Caco-2 (cell line): ENCODE results near the gene EEIG2. TPM values are rescaled to one million over a fixed set of nuclear protein-coding genes. Genes with fewer than 3 reads are reported as not detected.

ENCODE experiments used
- BruUV-seq: library from RNA; stranded (reverse); fragments of 400-500 nt; replicated peaks from 2 replicates; lab custom pipeline; 2021; lab: Mats Ljungman, UMichigan
- CTCF ChIA-PET: fragments of 300-600 bp; sonication (Branson Sonifier 250); formaldehyde crosslinking; loops from one replicate; lab custom pipeline; 2022; ENCODE audit warnings: antibody characterized with exemption; lab: Charles Lee
- POLR2A ChIA-PET: fragments of 300-600 bp; sonication (Branson Sonifier 250); formaldehyde crosslinking; loops from one replicate; lab custom pipeline; 2022; ENCODE audit warnings: antibody characterized with exemption; lab: Charles Lee
- DNase-seq, 2 experiments: peaks; one replicate each; pipeline versions ENCODE4 v3.0.0 to v3.0.0-alpha.2; 2020 to 2022
- H3K27me3 ChIP-seq: replicated peaks from 2 replicates; pipeline ENCODE4 v1.6.0; 2011; ENCODE audit warnings: low read length; ENCODE audit not compliant: control insufficient read depth, insufficient read depth
- H3K36me3 ChIP-seq: 2 replicates; pipeline ENCODE4 v1.5.1; 2011; ENCODE audit warnings: low read length; ENCODE audit not compliant: control insufficient read depth, insufficient read depth
- H3K4me1 ChIP-seq: fragments of 250-450 bp; sonication (Bioruptor Pico); 2 replicates; pipeline ENCODE4 v1.5.1; 2020; ENCODE audit warnings: mild to moderate bottlenecking
- H3K4me3 ChIP-seq: 2 replicates; pipeline ENCODE4 v1.5.1; 2011; ENCODE audit warnings: low read depth, mild to moderate bottlenecking, control low read depth, low read length
- H3K9me3 ChIP-seq: fragments of 250-450 bp; sonication (Bioruptor Pico); 2 replicates; pipeline ENCODE4 v1.5.1; 2020; ENCODE audit warnings: mild to moderate bottlenecking, moderate library complexity
- H3K27ac Mint-ChIP-seq: one replicate; pipeline ENCODE4 v1.8.0; 2022; ENCODE audit warnings: mixed read lengths; ENCODE audit not compliant: unreplicated experiment
- H3K27me3 Mint-ChIP-seq: one replicate; pipeline ENCODE4 v1.8.0; 2022; ENCODE audit warnings: mixed read lengths; ENCODE audit not compliant: insufficient read depth, unreplicated experiment
- H3K36me3 Mint-ChIP-seq: one replicate; pipeline ENCODE4 v1.8.0; 2022; ENCODE audit warnings: mild to moderate bottlenecking, mixed read lengths; ENCODE audit not compliant: insufficient read depth, unreplicated experiment
- H3K4me1 Mint-ChIP-seq: one replicate; pipeline ENCODE4 v1.8.0; 2022; ENCODE audit warnings: low read depth, mixed read lengths; ENCODE audit not compliant: unreplicated experiment
- H3K4me3 Mint-ChIP-seq: one replicate; pipeline ENCODE4 v1.8.0; 2022; ENCODE audit warnings: mild to moderate bottlenecking, moderate library complexity, mixed read lengths; ENCODE audit not compliant: unreplicated experiment
- H3K9me3 Mint-ChIP-seq: one replicate; pipeline ENCODE4 v1.8.0; 2022; ENCODE audit warnings: mixed read lengths; ENCODE audit not compliant: unreplicated experiment
- intact Hi-C: fragments of 100-400 bp; cut with micrococcal nuclease; formaldehyde crosslinking; loops from one replicate; pipeline ENCODE4 v1.10.0; 2022; ENCODE audit not compliant: unreplicated experiment
- total RNA-seq: library from RNA; stranded (reverse); gene quantifications from 2 replicates; pipeline ENCODE4 v1.2.3, GENCODE V29; 2022
- TF ChIP-seq, protein P1 (sequence below), 2 experiments: fragments of 200-600 bp in 1 of 2; IDR thresholded peaks; 1 replicate in 1 of 2; 2 replicates in 1 of 2; pipeline versions ENCODE4 v1.5.1 to v1.8.0; 2011 to 2022; ENCODE audit warnings: antibody characterized with exemption in 1 of 2, control low read depth in 1 of 2, inconsistent platforms in 1 of 2, low read depth in 1 of 2, low read length in 1 of 2, mild to moderate bottlenecking in 1 of 2, moderate library complexity in 1 of 2; ENCODE audit not compliant: insufficient read depth in 1 of 2, severe bottlenecking in 1 of 2, unreplicated experiment in 1 of 2

EEIG2 gene
- total RNA-seq, 1 experiment from 2014 or later = 3.1 TPM

DNA sequence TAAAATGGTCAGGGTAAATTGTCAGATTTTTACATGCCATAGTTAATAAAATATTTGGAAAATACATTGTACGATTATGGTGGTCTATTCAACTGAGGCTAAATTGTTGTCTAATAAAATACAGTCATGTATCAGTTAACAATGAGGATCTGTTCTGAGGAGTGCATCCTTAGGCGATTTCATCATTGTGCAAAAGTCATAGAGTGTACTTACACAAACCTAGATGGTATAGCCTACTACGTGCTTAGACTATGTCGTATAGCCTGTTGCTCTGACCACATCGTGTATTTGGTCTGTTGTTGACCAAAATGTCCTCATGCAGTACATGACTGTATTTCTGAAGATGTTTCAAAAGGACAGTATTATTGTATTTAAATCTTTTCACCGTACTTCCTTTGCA, 5.2 kb downstream of the EEIG2 start:
- Mint-ChIP-seq H3K4me1 (peaks cover 5% of the 10 kb centered on the region), H3K27me3 (no peaks in the 10 kb centered on the region), H3K27ac (no peak overlapping the region), H3K36me3 (no peaks in the 10 kb centered on the region), H3K4me3 (no peak overlapping the region), H3K9me3 (no peaks in the 10 kb centered on the region)
- ChIA-PET POLR2A (no interaction called here), CTCF (interaction anchor here (1.0 kb wide), 1 partner anchor 78 kb away, joined by 4 read pairs; no protein-coding TSS in a partner anchor)
- no peaks in the 10 kb centered on the region for H3K27me3 ChIP-seq
- H3K36me3 ChIP-seq = no peaks in the 10 kb centered on the region
- no TSS peak for BruUV-seq
- intact Hi-C loops = no loop called here
- no peak overlapping the region for H3K4me3 ChIP-seq
- no peaks in the 10 kb centered on the region for H3K4me1 ChIP-seq
- TF ChIP-seq, protein P1, sequence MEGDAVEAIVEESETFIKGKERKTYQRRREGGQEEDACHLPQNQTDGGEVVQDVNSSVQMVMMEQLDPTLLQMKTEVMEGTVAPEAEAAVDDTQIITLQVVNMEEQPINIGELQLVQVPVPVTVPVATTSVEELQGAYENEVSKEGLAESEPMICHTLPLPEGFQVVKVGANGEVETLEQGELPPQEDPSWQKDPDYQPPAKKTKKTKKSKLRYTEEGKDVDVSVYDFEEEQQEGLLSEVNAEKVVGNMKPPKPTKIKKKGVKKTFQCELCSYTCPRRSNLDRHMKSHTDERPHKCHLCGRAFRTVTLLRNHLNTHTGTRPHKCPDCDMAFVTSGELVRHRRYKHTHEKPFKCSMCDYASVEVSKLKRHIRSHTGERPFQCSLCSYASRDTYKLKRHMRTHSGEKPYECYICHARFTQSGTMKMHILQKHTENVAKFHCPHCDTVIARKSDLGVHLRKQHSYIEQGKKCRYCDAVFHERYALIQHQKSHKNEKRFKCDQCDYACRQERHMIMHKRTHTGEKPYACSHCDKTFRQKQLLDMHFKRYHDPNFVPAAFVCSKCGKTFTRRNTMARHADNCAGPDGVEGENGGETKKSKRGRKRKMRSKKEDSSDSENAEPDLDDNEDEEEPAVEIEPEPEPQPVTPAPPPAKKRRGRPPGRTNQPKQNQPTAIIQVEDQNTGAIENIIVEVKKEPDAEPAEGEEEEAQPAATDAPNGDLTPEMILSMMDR (IDR thresholded peaks at IDR 0.05; ENCODE audit: insufficient read depth in 1 of 2, low read depth in 1 of 2, low read length in 1 of 2, severe bottlenecking in 1 of 2, unreplicated experiment in 1 of 2) = no peak
- no peaks in the 10 kb centered on the region for H3K9me3 ChIP-seq
- no peak for DNase-seq

DNA sequence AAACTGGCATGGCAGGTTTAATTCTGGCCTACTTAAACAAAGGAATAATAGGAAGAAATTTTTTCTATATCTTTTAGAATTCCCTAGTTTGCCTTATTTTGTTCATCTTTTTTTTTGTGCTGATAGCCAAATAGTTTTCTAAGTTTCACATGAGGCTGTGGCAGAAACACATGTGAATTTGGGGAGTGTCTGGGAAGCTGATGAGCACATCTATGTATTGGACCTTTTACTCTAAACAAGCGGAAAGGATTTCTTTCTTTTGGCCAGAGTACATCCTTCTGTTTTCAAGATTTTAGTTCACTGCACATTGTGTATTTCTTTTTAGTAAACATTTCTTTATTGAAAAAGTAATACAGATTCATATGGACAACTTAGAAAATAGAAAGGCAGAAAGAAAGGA, 5.6 kb downstream of the EEIG2 start:
- peaks cover 5% of the 10 kb centered on the region for H3K4me1 Mint-ChIP-seq
- H3K27me3 Mint-ChIP-seq = no peaks in the 10 kb centered on the region
- POLR2A ChIA-PET = no interaction called here
- Histone ChIP-seq H3K36me3 (no peaks in the 10 kb centered on the region), H3K27me3 (no peaks in the 10 kb centered on the region), H3K9me3 (no peaks in the 10 kb centered on the region), H3K4me3 (no peak overlapping the region), H3K4me1 (no peaks in the 10 kb centered on the region)
- CTCF ChIA-PET = interaction anchor here (1.0 kb wide), 1 partner anchor 78 kb away, joined by 4 read pairs; no protein-coding TSS in a partner anchor
- H3K9me3 Mint-ChIP-seq = no peaks in the 10 kb centered on the region
- BruUV-seq = no TSS peak
- TF ChIP-seq, protein P1 (IDR thresholded peaks at IDR 0.05; ENCODE audit: insufficient read depth in 1 of 2, low read depth in 1 of 2, low read length in 1 of 2, severe bottlenecking in 1 of 2, unreplicated experiment in 1 of 2) = no peak
- no peak for DNase-seq
- intact Hi-C loops = no loop called here
- no peaks in the 10 kb centered on the region for H3K36me3 Mint-ChIP-seq
- H3K4me3 Mint-ChIP-seq = no peak overlapping the region
- no peak overlapping the region for H3K27ac Mint-ChIP-seq

- H3K4me3 Mint-ChIP-seq = no peak overlapping the region
- no peaks in the 10 kb centered on the region for H3K36me3 ChIP-seq
- DNase-seq = no peak
- TF ChIP-seq, protein P1 (IDR thresholded peaks at IDR 0.05; ENCODE audit: insufficient read depth in 1 of 2, low read depth in 1 of 2, low read length in 1 of 2, severe bottlenecking in 1 of 2, unreplicated experiment in 1 of 2) = no peak
- intact Hi-C loops = no loop called here
- H3K27me3 Mint-ChIP-seq = no peaks in the 10 kb centered on the region
- H3K9me3 Mint-ChIP-seq = no peaks in the 10 kb centered on the region
- no peak overlapping the region for H3K27ac Mint-ChIP-seq
- H3K4me1 ChIP-seq = no peaks in the 10 kb centered on the region
- no peaks in the 10 kb centered on the region for H3K27me3 ChIP-seq
- H3K9me3 ChIP-seq = no peaks in the 10 kb centered on the region
- no TSS peak for BruUV-seq
- no peak overlapping the region for H3K4me3 ChIP-seq
- peaks cover 3% of the 10 kb centered on the region for H3K4me1 Mint-ChIP-seq
- ChIA-PET POLR2A (no interaction called here), CTCF (no interaction called here)
- no peaks in the 10 kb centered on the region for H3K36me3 Mint-ChIP-seq
These were observed 8.7 kb downstream of the EEIG2 start for GRCh38 chr1:108568589-108568988.
